ENCODE measurements around the gene ETV5. TPM values are rescaled to one million over a fixed set of nuclear protein-coding genes. Genes with fewer than 3 reads are reported as not detected.
A peak's percentile ranks its signal among the peaks of the same experiment; 100 is the strongest.

ETV5 gene
- total RNA-seq, 1 donor from 2014 or later: 29.7 TPM

GRCh38 chr3:186129206-186129605 lies 20.3 kb upstream of the ETV5 start:
- Mint-ChIP-seq H3K4me3 (no peak overlapping the region), H3K27me3 (ENCODE audit: low read depth) (no peaks in the 10 kb centered on the region), H3K4me1 (peaks cover 21% of the 10 kb centered on the region), H3K27ac (no peak overlapping the region), H3K36me3 (no peaks in the 10 kb centered on the region), H3K9me3 (no peaks in the 10 kb centered on the region)
- no peak for DNase-seq (ENCODE audit: low spot score in 2 of 2, unreplicated experiment in 2 of 2)
- no peak for TF ChIP-seq CTCF (IDR thresholded peaks at IDR 0.05; ENCODE audit: unreplicated experiment)

GRCh38 chr3:186128158-186128557 lies 19.3 kb upstream of the ETV5 start:
- H3K9me3 Mint-ChIP-seq: no peaks in the 10 kb centered on the region
- H3K4me3 Mint-ChIP-seq: no peak overlapping the region
- DNase-seq (ENCODE audit: low spot score in 2 of 2, unreplicated experiment in 2 of 2): no peak
- H3K36me3 Mint-ChIP-seq: no peaks in the 10 kb centered on the region
- H3K27ac Mint-ChIP-seq: no peak overlapping the region
- no peak for TF ChIP-seq CTCF (IDR thresholded peaks at IDR 0.05; ENCODE audit: unreplicated experiment)
- H3K27me3 Mint-ChIP-seq (ENCODE audit: low read depth): no peaks in the 10 kb centered on the region
- H3K4me1 Mint-ChIP-seq: peaks cover 31% of the 10 kb centered on the region

- Mint-ChIP-seq H3K36me3 (no peaks in the 10 kb centered on the region), H3K4me3 (no peak overlapping the region), H3K4me1 (peaks cover 38% of the 10 kb centered on the region), H3K27me3 (ENCODE audit: low read depth) (no peaks in the 10 kb centered on the region), H3K9me3 (no peaks in the 10 kb centered on the region), H3K27ac (no peak overlapping the region)
- DNase-seq (ENCODE audit: low spot score in 2 of 2, unreplicated experiment in 2 of 2): no peak
- TF ChIP-seq CTCF (IDR thresholded peaks at IDR 0.05; ENCODE audit: unreplicated experiment): no peak
These were observed 18.6 kb upstream of the ETV5 start for GRCh38 chr3:186127463-186127862.

GRCh38 chr3:186125118-186125517 lies 16.2 kb upstream of the ETV5 start:
- Mint-ChIP-seq H3K4me3 (no peak overlapping the region), H3K27me3 (ENCODE audit: low read depth) (no peaks in the 10 kb centered on the region), H3K27ac (peak overlapping the region; percentile 74), H3K9me3 (no peaks in the 10 kb centered on the region), H3K4me1 (peaks cover 47% of the 10 kb centered on the region), H3K36me3 (no peaks in the 10 kb centered on the region)
- no peak for TF ChIP-seq CTCF (IDR thresholded peaks at IDR 0.05; ENCODE audit: unreplicated experiment)
- DNase-seq (ENCODE audit: low spot score in 2 of 2, unreplicated experiment in 2 of 2): no peak

GRCh38 chr3:186124592-186124991 lies 15.7 kb upstream of the ETV5 start:
- Mint-ChIP-seq H3K4me1 (peaks cover 51% of the 10 kb centered on the region), H3K4me3 (no peak overlapping the region)
- DNase-seq (ENCODE audit: low spot score in 2 of 2, unreplicated experiment in 2 of 2): no peak

More at GRCh38 chr3:186124592-186124991, 15.7 kb upstream of the ETV5 start:
- Mint-ChIP-seq H3K36me3 (no peaks in the 10 kb centered on the region), H3K27ac (peak overlapping the region; percentile 74), H3K27me3 (ENCODE audit: low read depth) (no peaks in the 10 kb centered on the region), H3K9me3 (no peaks in the 10 kb centered on the region)
- TF ChIP-seq CTCF (IDR thresholded peaks at IDR 0.05; ENCODE audit: unreplicated experiment): no peak

Data from mesothelial cell of epicardium (in vitro differentiated cells).